ENCODE data around the gene MUC5AC. TPM values are rescaled to one million over a fixed set of nuclear protein-coding genes. Genes with fewer than 3 reads are reported as not detected.
"Not testable (repeated sequence)": the region's sequence is repeated elsewhere in the genome, so short reads cannot be mapped to it uniquely, and the experiment has no call there.

The MUC5AC gene
- total RNA-seq = not detected in 2 replicates

GRCh38 chr11:1157645-1158591 lies at the start of gene MUC5AC:
Gene MUC5AC, plus strand, starts transcription at chr11:1157953. Its CDS starts 47 bp downstream, at chr11:1158000.
- no peak for DNase-seq (ENCODE audit: low read depth in 2 of 2)

GRCh38 chr11:1108246-1108900 lies 49.4 kb upstream of the MUC5AC start:
- no peak for DNase-seq (ENCODE audit: low read depth in 2 of 2)

- DNase-seq (ENCODE audit: low read depth in 2 of 2) = no peak
These were observed 48.4 kb upstream of the MUC5AC start for GRCh38 chr11:1109101-1109917.

- no peak for DNase-seq (ENCODE audit: low read depth in 2 of 2)
These were observed 47.6 kb upstream of the MUC5AC start for GRCh38 chr11:1109918-1110705.

GRCh38 chr11:1111545-1112212 lies 46.1 kb upstream of the MUC5AC start:
- DNase-seq (ENCODE audit: low read depth in 2 of 2) = no peak

- no peak for DNase-seq (ENCODE audit: low read depth in 2 of 2)
These were observed 45.2 kb upstream of the MUC5AC start for GRCh38 chr11:1112351-1113191.

GRCh38 chr11:1113405-1114201 lies 44.1 kb upstream of the MUC5AC start:
- no peak for DNase-seq (ENCODE audit: low read depth in 2 of 2)

- not testable (repeated sequence) for DNase-seq (ENCODE audit: low read depth in 2 of 2)
These were observed 42.5 kb upstream of the MUC5AC start for GRCh38 chr11:1115292-1115691.

- no peak for DNase-seq (ENCODE audit: low read depth in 2 of 2)
These were observed 41.6 kb upstream of the MUC5AC start for GRCh38 chr11:1116104-1116503.

- DNase-seq (ENCODE audit: low read depth in 2 of 2) = no peak
These were observed 40.9 kb upstream of the MUC5AC start for GRCh38 chr11:1116666-1117390.

GRCh38 chr11:1117992-1118391 lies 39.8 kb upstream of the MUC5AC start:
- DNase-seq (ENCODE audit: low read depth in 2 of 2) = no peak

GRCh38 chr11:1118755-1119603 lies 38.8 kb upstream of the MUC5AC start:
- no peak for DNase-seq (ENCODE audit: low read depth in 2 of 2)

- DNase-seq (ENCODE audit: low read depth in 2 of 2) = no peak
These were observed 38.1 kb upstream of the MUC5AC start for GRCh38 chr11:1119604-1120146.

- no peak for DNase-seq (ENCODE audit: low read depth in 2 of 2)
These were observed 37.0 kb upstream of the MUC5AC start for GRCh38 chr11:1120532-1121330.

GRCh38 chr11:1121331-1121812 lies 36.4 kb upstream of the MUC5AC start:
- no peak for DNase-seq (ENCODE audit: low read depth in 2 of 2)

Data from dermis microvascular lymphatic vessel endothelial cell (primary cell).